ENCODE measurements around the gene RBP5.

The RBP5 gene

GRCh38 chr12:7101694-7102131 lies 27.0 kb downstream of the RBP5 start:
- DNase-seq (ENCODE audit: low read depth, low spot score) = no peak

- no peak for DNase-seq (ENCODE audit: low read depth, low spot score)
Observed at GRCh38 chr12:7101047-7101693, 27.5 kb downstream of the RBP5 start.

GRCh38 chr12:7100239-7100638 lies 28.4 kb downstream of the RBP5 start:
- no peak for DNase-seq (ENCODE audit: low read depth, low spot score)

- DNase-seq (ENCODE audit: low read depth, low spot score) = no peak
Observed at GRCh38 chr12:7099290-7099996, 29.2 kb downstream of the RBP5 start.

GRCh38 chr12:7096979-7097378 lies 31.7 kb downstream of the RBP5 start:
- no peak for DNase-seq (ENCODE audit: low read depth, low spot score)

GRCh38 chr12:7096006-7096932 lies 32.4 kb downstream of the RBP5 start:
- no peak for DNase-seq (ENCODE audit: low read depth, low spot score)

- no peak for DNase-seq (ENCODE audit: low read depth, low spot score)
Observed at GRCh38 chr12:7093892-7094291, 34.8 kb downstream of the RBP5 start.

GRCh38 chr12:7093486-7093885 lies 35.2 kb downstream of the RBP5 start:
- DNase-seq (ENCODE audit: low read depth, low spot score) = no peak

GRCh38 chr12:7092986-7093460 lies 35.7 kb downstream of the RBP5 start:
- no peak for DNase-seq (ENCODE audit: low read depth, low spot score)

- DNase-seq (ENCODE audit: low read depth, low spot score) = peak; percentile 23
Observed at GRCh38 chr12:7092229-7092985, 36.3 kb downstream of the RBP5 start, which contains the start of gene C1R. TSS of gene C1R (minus strand) at chr12:7092445. CDS start at chr12:7092388, 57 bp downstream.

GRCh38 chr12:7091660-7092228 lies 36.9 kb downstream of the RBP5 start:
- no peak for DNase-seq (ENCODE audit: low read depth, low spot score)

- no peak for DNase-seq (ENCODE audit: low read depth, low spot score)
Observed at GRCh38 chr12:7091171-7091570, 37.5 kb downstream of the RBP5 start.

- peak; percentile 64 for DNase-seq (ENCODE audit: low read depth, low spot score)
Observed at GRCh38 chr12:7090222-7090998, 38.3 kb downstream of the RBP5 start.

- no peak for DNase-seq (ENCODE audit: low read depth, low spot score)
Observed at GRCh38 chr12:7089196-7089871, 39.4 kb downstream of the RBP5 start.

- DNase-seq (ENCODE audit: low read depth, low spot score) = no peak
Observed at GRCh38 chr12:7083125-7083524, 45.6 kb downstream of the RBP5 start.

GRCh38 chr12:7081037-7081436 lies 47.7 kb downstream of the RBP5 start:
- no peak for DNase-seq (ENCODE audit: low read depth, low spot score)

- DNase-seq (ENCODE audit: low read depth, low spot score) = no peak
Observed at GRCh38 chr12:7079826-7080125, 48.9 kb downstream of the RBP5 start.

GRCh38 chr12:7078163-7078562 lies 50.5 kb downstream of the RBP5 start:
- DNase-seq (ENCODE audit: low read depth, low spot score) = no peak

- DNase-seq (ENCODE audit: low read depth, low spot score) = no peak
Observed at GRCh38 chr12:7076493-7076892, 52.2 kb downstream of the RBP5 start.

GRCh38 chr12:7075939-7076338 lies 52.8 kb downstream of the RBP5 start:
- no peak for DNase-seq (ENCODE audit: low read depth, low spot score)

Measured in iPS DF 19.7 (cell line).